Hindlimb muscle (tissue), 1 donor: ENCODE measurements around the gene LCE1B. TPM values are rescaled to one million over a fixed set of nuclear protein-coding genes. Genes with fewer than 3 reads are reported as not detected.

Source experiments
- DNase-seq: peaks from one replicate; pipeline ENCODE4 v3.0.0-alpha.2; 2013
- polyA plus RNA-seq: library from polyadenylated mRNA; unstranded; fragments of 120-200 nt; gene quantifications from one replicate; pipeline ENCODE4 v1.2.1, GENCODE V29; 2013; ENCODE audit not compliant: insufficient read length

LCE1B gene
- polyA plus RNA-seq: not detected

- no peak for DNase-seq
Observed at GRCh38 chr1:152811671-152812070, at the start of gene LCE1B. TSS of gene LCE1B (plus strand) at chr1:152811971. CDS start at chr1:152812447, 476 bp downstream.

GRCh38 chr1:152768847-152769533 lies 42.8 kb upstream of the LCE1B start:
- no peak for DNase-seq

DNA sequence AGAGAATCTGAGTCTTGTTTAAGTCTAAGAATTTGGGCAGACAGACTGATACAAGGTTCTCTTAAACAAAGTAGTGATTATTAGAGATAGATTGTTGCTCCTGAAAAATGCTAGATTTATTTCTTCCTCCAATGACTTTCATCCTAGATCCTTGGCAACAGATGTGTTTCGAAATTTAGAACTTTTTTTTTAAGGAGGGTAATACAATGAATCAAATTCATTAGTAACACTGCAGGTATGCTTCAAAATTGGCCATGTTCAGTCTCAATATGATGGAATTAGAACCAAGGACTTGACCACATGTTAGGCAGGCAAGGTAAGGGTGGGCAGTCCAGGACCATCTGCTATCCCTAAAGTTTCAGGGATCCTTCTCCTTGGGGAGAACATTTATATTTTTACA lies 41.4 kb upstream of the LCE1B start:
- DNase-seq: no peak

- no peak for DNase-seq
Observed at GRCh38 chr1:152774875-152775274, 36.9 kb upstream of the LCE1B start, which contains the start of gene LCE1F. TSS of gene LCE1F (plus strand) at chr1:152775140. CDS start at chr1:152776372, 1,232 bp downstream.

GRCh38 chr1:152776361-152776760 lies 35.4 kb upstream of the LCE1B start:
- DNase-seq: no peak

DNA sequence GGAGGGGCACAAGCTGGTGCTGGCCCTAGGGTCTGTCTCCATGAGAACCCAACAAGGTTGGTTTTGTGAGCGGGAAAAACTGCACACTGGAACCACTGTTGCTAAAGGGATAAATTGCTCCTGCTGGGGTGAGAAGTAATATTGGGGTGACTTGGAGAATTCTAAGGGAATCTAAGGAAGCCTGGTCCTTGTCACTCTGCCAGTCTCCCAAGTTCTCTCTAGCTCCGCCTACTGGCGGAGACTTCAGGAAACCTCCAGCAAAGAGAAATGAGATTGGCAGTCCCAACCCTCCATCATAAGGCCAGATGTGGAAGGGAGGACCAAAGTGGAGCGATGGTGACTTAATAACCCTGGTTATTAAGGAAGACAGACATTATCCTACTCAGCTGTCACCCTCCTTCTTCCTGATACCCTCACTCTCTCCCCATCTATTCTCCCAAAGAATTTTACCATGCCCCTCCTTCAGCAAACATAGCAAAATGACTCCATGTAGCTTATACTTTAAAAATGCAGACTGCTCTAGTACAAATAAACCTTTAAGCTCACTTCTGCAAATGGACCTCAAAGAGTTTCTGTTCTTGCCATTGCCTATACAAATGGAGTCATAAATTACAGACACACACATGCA lies 34.1 kb upstream of the LCE1B start:
- no peak for DNase-seq

GRCh38 chr1:152783095-152783494 lies 28.7 kb upstream of the LCE1B start:
- DNase-seq: no peak

GRCh38 chr1:152786077-152786476 lies 25.7 kb upstream of the LCE1B start, which contains the start of gene LCE1E:
TSS of gene LCE1E (plus strand) at chr1:152786257. CDS start at chr1:152787300, 1,043 bp downstream.
- DNase-seq: no peak

DNA sequence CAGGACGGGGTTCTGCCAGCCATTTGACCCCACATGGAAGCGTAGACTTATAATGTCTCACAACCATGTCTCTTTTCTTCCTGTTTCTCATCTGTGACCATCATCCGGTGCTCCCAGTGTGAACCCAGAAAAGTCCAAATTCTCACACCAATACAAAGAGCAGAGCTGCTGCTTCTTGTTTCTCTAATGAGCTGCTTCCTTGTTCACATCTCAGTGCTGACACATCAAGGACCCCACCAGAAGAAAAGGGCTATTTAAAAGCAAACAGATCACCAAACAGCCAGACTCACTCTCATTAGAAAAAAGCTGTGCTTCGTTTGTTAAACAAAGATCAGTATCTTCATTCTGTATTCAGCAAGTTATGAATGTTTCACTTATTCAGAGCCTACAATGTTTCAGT lies 16.1 kb upstream of the LCE1B start:
- no peak for DNase-seq

DNA sequence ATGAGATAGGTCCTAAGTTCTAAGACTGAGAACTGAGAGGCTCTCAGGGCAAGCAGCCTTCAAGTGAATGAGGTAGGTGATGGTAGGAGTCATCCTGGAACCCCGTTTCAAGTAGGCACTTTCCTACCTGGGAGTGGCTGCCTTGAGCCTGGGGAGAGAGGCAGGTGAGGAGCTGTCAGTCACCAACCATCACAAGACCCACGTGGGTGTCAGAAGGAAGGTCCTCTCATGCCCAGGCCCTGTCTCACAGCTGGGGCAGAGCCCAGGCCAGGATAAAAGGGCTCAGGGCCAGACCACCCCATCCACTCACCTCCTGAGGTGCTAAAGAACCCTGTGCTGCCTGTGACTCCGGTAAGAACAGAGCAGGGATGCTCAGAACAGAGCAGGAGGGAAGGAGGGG lies 15.3 kb upstream of the LCE1B start, which contains the start of gene LCE1D:
LCE1D (plus strand) TSS at position 301 of the 400 bp plus-strand sequence. CDS start 1,074 bp downstream, outside the sequence.
- no peak for DNase-seq

DNA sequence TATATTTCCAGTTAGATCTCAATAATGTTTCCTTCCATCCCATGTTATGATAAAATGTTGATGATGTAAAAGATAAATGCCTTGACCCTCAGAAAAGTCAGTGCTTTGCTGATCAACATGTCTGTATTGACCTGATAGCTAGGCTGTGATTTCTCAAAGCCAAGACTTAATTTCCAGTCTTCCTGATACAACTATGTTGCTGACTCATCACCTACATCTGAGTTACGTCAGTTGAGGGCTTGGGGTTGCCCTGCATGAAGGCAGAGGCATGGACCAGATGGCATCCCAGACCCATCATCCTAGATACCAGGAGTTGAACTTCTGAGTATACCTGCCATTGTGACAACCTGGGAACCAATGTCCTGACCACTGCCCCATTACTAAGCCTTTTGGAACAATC lies 10.4 kb upstream of the LCE1B start:
- no peak for DNase-seq

DNA sequence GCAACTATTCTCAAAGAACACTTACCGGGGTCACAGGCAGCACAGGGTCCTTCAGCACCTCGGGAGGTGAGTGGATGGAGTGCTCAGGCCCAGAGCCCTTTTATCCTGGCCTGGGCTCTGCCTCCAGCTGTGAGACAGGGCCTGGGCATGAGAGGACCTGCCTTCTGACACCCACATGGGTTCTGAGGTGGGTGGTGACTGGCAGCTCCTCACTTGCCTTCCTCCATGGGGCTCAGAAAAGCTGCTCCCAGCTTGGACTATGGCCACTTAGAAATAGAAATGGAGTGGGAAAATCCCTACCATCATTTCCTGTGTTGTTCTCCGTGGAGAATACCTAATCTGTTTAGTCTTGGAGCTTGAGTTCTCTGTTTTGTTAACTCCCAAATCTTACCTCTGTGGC lies 5.2 kb upstream of the LCE1B start, which contains the start of gene LCE1C:
LCE1C (minus strand) TSS at position 76 of the 400 bp plus-strand sequence. CDS start 1,173 bp downstream, outside the sequence.
- no peak for DNase-seq

GRCh38 chr1:152811050-152811449 lies 721 bp upstream of the LCE1B start:
- DNase-seq: no peak

DNA sequence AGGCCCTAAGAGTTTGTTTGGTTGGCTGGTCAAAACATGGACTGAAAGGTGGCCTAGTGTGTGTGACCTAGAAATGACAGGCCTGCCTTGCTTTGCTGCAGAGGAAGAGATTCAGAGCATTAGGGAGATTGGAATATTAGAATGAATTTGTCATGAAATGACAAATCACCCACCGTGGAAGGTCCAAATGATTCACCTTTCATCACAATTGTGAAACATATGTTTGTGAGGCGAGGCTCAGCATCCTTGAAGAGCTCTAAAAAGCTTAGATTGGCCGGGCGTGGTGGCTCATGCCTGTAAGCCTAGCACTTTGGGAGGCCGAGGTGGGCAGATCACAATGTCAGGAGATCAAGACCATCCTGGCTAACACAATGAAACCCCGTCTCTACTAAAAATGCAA lies 5.5 kb downstream of the LCE1B start:
- no peak for DNase-seq

DNA sequence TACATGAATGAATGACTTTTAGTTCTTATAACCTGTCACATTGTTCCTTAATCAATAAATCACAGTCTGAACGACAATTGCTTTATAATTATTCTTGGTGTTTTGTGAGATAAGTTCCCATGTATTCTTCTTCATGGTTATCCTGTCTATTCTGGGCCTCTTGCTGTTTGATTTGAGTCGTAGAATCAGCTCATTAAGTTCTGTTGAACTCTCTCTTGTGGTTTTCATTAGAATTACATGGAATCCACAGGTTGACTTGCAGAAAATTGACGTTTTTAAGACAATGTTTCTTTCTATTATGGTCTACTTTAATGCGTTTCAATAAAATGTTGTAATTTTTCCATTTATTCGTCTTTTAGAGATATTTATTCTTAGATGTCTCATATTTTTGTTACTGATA lies 11.5 kb downstream of the LCE1B start:
- no peak for DNase-seq

DNA sequence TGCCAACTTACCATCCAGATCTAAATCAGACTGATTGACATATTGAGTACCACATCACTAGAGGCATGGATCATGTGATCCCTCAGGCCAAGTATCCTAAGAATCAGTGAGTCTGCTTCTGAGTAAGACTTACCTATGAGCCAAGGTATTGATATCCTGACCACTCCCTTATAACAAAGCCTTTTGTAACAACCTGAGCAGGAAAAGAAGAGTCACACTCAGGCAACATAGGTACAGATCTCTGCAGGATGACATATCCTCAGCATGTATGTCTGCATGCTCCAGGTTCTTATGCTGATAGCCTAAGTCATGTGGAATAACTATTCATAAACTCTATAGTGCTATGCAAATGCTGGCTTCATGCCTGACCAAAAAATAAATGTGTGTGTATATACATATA lies 13.2 kb downstream of the LCE1B start:
- DNase-seq: no peak

DNA sequence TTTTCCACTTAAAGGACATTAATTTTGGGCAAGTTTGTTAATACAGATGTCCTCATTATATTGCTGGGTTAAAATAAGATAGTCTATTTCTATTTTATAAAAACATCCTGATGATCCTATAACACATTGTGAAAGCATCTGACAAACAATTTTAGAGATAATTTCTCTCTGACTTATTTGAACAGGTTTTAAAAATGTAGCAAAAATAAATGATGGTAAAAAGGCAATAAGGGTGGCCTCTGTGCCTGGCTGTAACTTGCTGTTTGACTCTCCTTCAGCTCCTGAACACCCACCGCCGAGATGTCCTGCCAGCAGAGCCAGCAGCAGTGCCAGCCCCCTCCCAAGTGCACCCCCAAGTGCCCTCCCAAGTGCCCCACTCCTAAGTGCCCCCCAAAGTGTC lies 15.4 kb downstream of the LCE1B start, which contains the start of gene LCE1A:
LCE1A (plus strand) TSS at position 301 of the 400 bp plus-strand sequence; CDS start at position 301, 0 bp downstream.
- no peak for DNase-seq

DNA sequence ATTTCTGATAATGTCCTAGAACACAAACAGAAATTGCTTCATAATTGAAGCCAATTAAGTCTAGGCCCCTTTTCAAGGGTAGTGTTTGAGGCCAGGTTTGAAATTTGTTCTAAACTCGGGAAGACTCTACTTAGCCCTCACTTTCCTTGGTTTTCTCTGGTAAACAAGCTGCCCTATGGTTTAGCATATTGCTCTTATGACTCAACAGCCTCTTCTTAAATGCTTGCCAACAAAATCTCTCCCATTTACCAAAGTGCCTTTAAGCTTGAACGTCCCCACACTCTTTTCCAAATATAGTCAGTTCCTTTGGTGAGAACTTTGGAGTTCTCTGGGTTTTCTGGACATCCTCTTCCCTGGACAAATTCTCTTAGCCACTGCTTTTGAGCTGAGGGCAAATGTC lies 25.1 kb downstream of the LCE1B start:
- no peak for DNase-seq

DNA sequence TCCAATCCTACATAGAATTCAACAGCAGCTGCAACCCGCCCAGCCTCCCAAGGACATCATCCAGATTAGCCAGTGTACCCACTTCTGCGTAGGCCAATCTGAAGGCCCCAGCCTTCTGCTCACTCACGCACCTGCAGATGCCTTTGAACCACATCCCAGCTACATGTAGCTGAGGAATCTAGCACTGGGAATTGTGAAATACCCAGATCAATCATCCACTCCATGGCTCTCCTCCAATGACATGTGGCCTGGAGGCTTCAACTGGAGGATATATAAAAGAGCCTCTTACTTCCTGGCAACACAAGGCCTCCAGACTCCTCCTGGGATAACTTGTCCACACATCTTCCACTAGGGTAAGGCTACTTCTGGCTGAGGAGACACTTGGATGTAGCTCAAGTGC lies 30.8 kb downstream of the LCE1B start, which contains the start of gene LCE6A:
LCE6A (plus strand) TSS at position 301 of the 400 bp plus-strand sequence. CDS start 665 bp downstream, outside the sequence.
- no peak for DNase-seq

DNA sequence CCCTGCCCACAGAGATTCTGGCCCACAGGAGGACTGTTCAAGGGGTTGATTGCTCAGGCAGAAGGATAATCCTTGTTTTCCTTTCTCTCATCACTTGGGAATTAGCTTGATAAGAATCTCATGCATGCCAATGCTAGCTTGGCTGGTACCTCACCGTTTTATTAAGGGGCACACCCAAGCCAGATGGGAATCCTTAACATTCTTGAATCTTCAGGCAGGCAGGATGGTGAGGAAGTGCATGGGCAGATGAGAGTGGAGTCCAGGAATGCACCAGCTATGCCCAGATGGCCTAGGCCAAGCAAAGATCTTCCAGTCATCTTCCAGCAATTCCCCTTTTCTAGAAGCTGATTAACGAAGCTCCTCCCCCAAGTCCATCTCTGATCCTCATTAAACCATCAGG lies 43.9 kb downstream of the LCE1B start:
- no peak for DNase-seq

DNA sequence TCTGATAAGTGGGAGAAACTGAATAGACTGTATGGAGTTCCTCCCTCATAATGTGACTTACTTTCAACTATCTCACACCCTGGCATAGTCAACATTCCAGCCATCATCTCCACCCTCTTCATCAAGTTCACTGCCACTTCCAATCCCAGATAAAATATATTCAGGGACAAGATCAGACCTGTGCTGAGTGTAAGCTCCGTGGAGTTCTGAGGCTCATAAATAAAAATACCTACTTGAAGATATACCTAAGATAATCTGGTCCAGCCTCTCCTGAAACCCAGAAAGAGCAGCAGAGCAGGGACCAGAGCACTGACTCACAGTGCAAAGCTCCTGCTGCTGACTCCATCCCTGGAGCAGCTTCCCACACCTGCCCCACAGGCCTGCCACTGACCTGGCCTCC lies 46.3 kb downstream of the LCE1B start:
- DNase-seq: no peak

DNA sequence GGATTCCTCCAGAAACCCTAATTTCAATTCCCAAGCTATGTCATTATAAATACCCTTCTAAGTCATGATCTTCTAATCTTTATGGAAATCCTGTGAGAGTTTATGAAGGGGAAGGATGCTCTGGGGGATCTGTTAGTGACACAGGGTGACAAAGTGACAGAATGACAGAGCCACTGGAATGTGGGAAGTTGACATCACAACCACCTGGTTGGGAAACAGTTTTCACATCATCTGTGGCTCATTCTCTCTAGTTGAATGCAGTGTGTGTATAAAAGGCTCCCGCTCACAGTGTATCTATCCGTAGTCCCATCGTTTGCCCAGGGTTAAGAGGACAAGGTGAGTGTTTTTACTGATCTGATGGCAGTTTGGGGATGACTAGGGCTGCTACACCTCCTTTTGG lies 47.9 kb downstream of the LCE1B start, which contains the start of gene LCE7A:
LCE7A (plus strand) TSS at position 301 of the 400 bp plus-strand sequence. CDS start 702 bp downstream, outside the sequence.
- DNase-seq: no peak

GRCh38 chr1:152860129-152860528 lies 48.4 kb downstream of the LCE1B start:
- DNase-seq: no peak
